ENCODE results near the gene THADA.

Gene THADA

GRCh38 chr2:43462866-43463641, 132.8 kb downstream of the THADA start:
- H3K4me3 ChIP-seq (ENCODE audit: low read depth, low read length) = 0 out of 2 replicates have a peak overlapping the region, but pooled peaks have one; percentile 13
- DNase-seq (ENCODE audit: low read depth) = peak; percentile 91
- TF ChIP-seq CTCF (IDR thresholded peaks at IDR 0.05; ENCODE audit: control insufficient read depth, extremely low read depth, insufficient read depth) = no peak

- TF ChIP-seq CTCF (IDR thresholded peaks at IDR 0.05; ENCODE audit: control insufficient read depth, extremely low read depth, insufficient read depth) = no peak
- DNase-seq (ENCODE audit: low read depth) = no peak
- H3K4me3 ChIP-seq (ENCODE audit: low read depth, low read length) = no peak overlapping the region
Measured at GRCh38 chr2:43461453-43462073, 134.3 kb downstream of the THADA start.

- no peak for DNase-seq (ENCODE audit: low read depth)
- TF ChIP-seq CTCF (IDR thresholded peaks at IDR 0.05; ENCODE audit: control insufficient read depth, extremely low read depth, insufficient read depth) = no peak
- no peak overlapping the region for H3K4me3 ChIP-seq (ENCODE audit: low read depth, low read length)
Measured at GRCh38 chr2:43460611-43461365, 135.1 kb downstream of the THADA start.

- no peak for TF ChIP-seq CTCF (IDR thresholded peaks at IDR 0.05; ENCODE audit: control insufficient read depth, extremely low read depth, insufficient read depth)
- H3K4me3 ChIP-seq (ENCODE audit: low read depth, low read length) = no peak overlapping the region
- no peak for DNase-seq (ENCODE audit: low read depth)
Measured at GRCh38 chr2:43460174-43460546, 135.7 kb downstream of the THADA start.

- no peak for TF ChIP-seq CTCF (IDR thresholded peaks at IDR 0.05; ENCODE audit: control insufficient read depth, extremely low read depth, insufficient read depth)
- H3K4me3 ChIP-seq (ENCODE audit: low read depth, low read length) = no peak overlapping the region
- DNase-seq (ENCODE audit: low read depth) = no peak
Measured at GRCh38 chr2:43459446-43460173, 136.2 kb downstream of the THADA start.

- no peak overlapping the region for H3K4me3 ChIP-seq (ENCODE audit: low read depth, low read length)
- TF ChIP-seq CTCF (IDR thresholded peaks at IDR 0.05; ENCODE audit: control insufficient read depth, extremely low read depth, insufficient read depth) = no peak
- no peak for DNase-seq (ENCODE audit: low read depth)
Measured at GRCh38 chr2:43458014-43458628, 137.7 kb downstream of the THADA start.

Measured in LNCaP clone FGC (cell line).